GM18870 (cell line): ENCODE results near the gene CCP110.

ENCODE experiments used
- ATAC-seq: cut with Tn5 transposase; IDR thresholded peaks from one replicate; pipeline ENCODE4 v1.9.1; 2021; ENCODE audit warnings: moderate library complexity; ENCODE audit not compliant: unreplicated experiment

Gene CCP110

GRCh38 chr16:19523559-19524355 is at the start of gene CCP110:
Gene CCP110 (plus strand): TSS chr16:19523942. CDS start chr16:19527882, 3,940 bp downstream.
- peak; percentile 60 for ATAC-seq

- no peak for ATAC-seq
Measured at GRCh38 chr16:19474617-19475016, 49.1 kb upstream of the CCP110 start.

DNA sequence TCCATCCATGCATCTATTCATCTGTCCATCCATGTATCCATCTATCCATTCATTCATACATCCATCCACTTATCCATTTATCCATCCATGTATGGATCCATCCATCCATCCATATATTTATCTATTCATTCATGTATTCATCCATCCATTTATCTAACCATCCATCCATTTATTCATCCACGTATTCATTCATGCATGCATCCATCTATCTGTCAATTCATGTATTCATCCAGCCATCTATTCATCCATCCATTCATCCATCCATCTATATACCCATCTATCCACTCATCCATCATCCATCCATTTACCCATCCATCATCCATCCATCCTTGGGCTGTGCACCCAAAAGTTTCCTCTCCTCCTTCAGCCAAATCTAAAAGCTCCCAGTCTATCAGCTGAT is 45.2 kb upstream of the CCP110 start:
- ATAC-seq: no peak

- no peak for ATAC-seq
Measured at GRCh38 chr16:19479302-19479721, 44.4 kb upstream of the CCP110 start.

GRCh38 chr16:19481296-19481695 is 42.4 kb upstream of the CCP110 start:
- ATAC-seq: no peak

DNA sequence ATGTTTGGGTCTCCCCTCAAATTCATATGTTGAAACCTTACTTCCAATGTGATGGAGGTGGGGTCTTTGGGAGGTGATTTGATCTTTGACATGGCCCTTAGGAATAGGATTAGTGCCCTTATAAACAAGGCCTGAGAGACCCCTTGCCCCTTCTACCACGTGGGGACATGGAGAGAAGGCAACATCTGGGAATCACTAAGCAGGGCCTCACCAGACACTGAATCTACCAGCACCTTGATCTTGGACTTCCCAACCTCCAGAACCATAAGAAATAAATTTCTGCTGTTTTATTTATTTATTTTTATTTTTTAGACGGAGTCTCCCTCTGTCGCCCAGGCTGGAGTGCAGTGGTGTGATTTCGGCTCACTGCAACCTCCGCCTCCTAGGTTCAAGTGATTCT is 42.0 kb upstream of the CCP110 start:
- no peak for ATAC-seq

DNA sequence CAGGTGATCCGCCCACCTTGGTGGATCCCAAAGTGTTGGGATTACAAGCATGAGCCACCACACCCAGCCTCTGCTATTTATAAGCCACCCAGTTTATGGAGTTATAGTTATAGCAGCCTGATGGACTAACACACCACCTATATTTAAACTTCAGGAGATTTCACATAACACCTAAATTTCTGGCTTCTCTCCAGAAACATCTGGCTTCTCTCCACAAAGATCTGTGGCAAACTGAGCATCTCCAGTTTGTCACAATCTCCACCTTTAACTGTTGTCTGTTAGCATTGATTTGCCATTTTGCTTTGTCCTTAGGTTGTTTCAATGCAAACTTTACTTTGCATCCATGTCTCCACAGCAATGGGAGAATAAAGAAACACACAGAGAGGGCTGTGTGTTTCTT is 41.5 kb upstream of the CCP110 start:
- ATAC-seq: no peak

GRCh38 chr16:19484096-19484495 is 39.6 kb upstream of the CCP110 start:
- ATAC-seq: no peak

DNA sequence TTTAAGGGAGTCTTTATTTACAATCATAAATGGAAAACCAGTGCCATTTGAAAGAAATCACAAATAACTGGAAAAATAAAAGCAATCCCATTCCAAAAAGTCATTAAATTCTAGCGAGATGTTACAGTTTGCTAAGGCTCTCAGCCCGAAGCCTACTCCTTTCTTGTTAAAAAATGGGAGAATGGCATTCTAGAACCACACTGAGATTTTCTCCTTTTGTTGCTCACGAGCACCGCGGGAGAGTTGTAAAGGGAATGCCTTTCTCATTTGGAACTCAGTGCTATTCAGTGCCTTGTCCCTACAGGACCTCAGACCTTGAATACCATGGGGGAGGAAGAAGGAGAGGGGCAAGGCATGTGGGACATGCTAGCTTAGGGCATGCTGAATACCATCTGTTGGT is 38.1 kb upstream of the CCP110 start:
- ATAC-seq: no peak

DNA sequence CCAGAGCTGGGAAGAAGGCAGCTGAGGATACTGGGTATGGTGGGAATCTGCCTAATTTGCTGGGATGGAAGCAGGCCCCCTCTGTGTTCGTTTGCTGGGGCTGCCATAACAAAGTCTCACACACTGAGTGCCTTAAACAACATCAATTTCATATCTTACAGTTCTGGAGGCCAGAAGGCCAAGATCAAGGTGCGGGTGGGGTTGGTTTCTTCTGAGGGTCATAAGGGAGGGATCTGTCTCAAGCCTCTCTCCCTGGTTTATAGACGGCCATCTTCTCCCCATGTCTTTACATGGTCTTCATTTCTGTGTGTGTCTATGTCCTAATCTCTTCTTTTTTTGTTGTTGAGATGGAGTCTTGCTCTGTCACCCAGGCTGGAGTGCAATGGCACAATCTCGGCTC is 37.7 kb upstream of the CCP110 start:
- ATAC-seq: no peak

- ATAC-seq: no peak
Measured at GRCh38 chr16:19486750-19487325, 36.9 kb upstream of the CCP110 start.

DNA sequence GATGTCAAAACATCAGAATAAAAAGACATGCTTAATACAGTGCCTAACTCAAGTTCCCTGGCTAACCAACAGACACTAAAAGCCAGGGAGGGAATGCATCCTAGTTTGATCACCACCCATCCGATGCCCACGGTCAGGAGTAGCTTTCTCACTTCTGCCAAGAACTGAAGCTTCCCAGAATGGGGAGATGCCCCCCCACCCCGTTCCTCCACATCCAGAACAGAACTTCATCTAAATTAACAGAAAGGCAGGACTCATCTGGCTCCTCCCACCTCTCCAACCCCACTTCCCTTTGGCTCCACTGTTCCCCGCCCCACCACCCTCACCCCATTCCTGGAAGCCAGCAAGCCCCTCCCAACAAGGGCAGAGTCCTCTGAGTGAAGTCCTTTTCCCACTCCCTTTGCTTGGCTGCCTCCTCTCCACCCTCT is 35.5 kb upstream of the CCP110 start:
- no peak for ATAC-seq

DNA sequence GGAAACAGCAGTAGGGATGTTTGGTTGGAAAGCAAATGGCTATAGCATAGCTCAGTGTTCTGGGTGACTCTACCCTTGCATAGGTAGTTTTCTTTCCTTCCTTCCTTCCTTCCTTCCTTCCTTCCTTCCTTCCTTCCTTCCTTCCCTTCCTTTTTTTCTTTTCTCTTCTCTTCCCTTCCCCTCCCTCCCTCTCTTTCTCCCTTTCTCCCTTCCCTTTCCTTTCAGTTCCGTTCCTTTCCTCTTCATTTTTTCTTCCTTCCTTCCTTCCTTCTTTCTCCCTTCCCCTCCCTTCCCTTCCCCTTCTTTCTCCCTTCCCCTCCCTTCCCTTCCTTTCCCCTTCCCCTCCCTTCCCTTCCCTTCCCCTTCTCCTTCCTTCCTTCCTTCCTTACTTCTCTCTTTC is 33.1 kb upstream of the CCP110 start:
- ATAC-seq: no peak

DNA sequence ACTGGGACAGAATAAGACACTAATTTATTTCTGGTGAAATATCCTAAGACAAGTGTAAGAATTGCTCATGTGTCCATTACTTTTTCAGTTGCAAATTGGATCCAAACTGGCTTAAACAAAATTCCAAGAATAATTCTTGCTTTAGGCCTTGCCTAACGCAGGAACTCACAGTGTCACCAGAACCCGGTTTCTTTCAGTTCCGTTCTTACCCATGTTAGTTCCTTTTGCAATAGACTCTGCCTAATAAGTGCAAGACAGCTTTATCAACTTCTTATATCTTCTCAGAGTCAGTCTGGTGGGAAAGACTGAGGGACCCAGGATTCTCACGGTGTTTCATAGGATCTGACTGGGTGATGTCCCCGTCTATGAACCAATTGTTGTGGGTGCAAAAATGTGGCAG is 26.6 kb upstream of the CCP110 start:
- ATAC-seq: no peak

DNA sequence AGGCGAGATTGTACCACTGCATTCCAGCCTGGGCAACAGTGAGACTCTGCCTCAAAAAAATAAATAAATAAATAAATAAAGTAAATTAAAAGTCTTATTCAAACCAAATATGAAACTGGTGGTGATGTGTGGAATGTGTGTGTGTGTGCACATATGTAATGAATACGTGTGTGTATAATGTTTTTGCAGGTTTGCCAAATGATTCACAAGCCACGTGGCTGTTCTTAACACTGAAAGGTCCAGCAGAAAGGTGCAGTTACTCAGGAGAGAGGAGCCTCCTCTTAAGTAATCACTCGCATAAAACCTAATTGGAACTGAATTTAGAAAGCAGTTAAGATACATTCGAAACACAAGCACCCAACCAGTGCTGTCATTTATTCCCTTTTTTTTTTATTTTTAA is 24.7 kb upstream of the CCP110 start:
- ATAC-seq: no peak

DNA sequence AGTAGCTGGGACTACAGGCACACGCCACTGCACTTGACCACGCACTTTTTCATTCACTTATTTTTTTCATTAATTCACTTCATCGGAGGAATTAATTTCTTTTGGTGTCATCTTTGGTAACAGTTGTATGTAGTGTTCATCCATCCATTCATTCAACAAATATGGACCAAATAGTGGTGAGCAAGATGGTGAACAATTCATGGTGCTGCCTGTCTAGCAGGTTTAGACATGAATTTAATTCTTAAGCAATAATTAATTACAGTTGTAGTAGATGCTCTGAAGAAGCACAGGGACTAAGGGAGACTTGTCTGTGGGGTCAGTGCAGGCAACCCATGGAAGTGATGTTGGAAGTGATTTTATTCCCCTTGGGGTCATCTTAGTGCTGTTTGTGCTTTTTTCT is 24.3 kb upstream of the CCP110 start:
- ATAC-seq: no peak

DNA sequence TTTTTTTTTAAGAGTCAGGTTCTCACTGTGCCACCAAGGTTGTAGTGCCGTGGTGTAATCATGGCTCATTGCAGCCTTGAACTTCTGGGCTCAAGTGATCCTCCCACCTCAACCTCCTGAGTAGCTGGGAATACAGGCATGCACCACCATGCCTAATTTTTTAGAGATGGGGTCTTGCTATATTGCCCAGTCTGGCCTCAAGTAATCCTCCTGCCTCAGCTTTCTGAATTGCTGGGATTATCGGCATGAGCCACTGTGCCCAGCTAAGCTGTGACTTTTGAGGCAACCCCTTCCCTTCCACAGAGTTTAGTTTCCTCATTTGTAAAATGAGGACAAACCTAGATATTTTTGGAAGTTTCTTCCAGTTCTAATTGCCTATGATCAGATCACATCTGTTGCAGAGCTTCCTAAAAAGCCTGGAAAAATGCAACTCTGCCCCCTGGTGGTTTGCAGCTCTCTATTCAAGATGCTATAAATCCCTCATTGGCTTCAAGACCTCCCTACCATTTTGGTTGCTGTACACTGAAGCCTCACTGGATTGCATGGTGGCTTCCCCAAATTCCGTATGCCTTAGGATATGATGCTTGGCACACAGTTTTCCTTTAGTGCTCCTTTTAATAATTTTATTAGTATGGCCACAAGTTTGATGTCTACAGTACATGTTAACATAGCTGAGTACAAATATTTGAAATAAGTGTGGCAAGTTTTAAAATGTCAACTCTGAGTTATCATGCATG is 21.2 kb upstream of the CCP110 start:
- no peak for ATAC-seq

GRCh38 chr16:19503461-19504075 is 20.2 kb upstream of the CCP110 start:
- no peak for ATAC-seq

- no peak for ATAC-seq
Measured at GRCh38 chr16:19505600-19506303, 18.0 kb upstream of the CCP110 start.

- no peak for ATAC-seq
Measured at GRCh38 chr16:19506965-19507364, 16.8 kb upstream of the CCP110 start.

- no peak for ATAC-seq
Measured at GRCh38 chr16:19507867-19508266, 15.9 kb upstream of the CCP110 start.
